PC-9 (cell line): Measurements from ENCODE around the gene LIPC.

Source experiments
- CTCF ChIP-seq: fragments of 200-600 bp; sonication (generic); conservative IDR thresholded peaks from 2 replicates; pipeline ENCODE4 v1.6.1; 2017; ENCODE audit warnings: mixed run types, antibody characterized with exemption, mild to moderate bottlenecking, moderate library complexity
- EZH2 ChIP-seq: fragments of 200-600 bp; sonication (generic); IDR thresholded peaks from 2 replicates; pipeline ENCODE4 v1.8.0; 2017; ENCODE audit warnings: antibody characterized with exemption, low read depth

GRCh38 chr15:58538901-58539300, 107.1 kb downstream of the LIPC start:
- TF ChIP-seq EZH2 = no peak
- no peak for TF ChIP-seq CTCF
